ENCODE measurements around the gene PLXDC1. TPM values are rescaled to one million over a fixed set of nuclear protein-coding genes. Genes with fewer than 3 reads are reported as not detected.

The PLXDC1 gene
- polyA plus RNA-seq, 10 donors: 4.0 to 14.0 (median 8.5) TPM

- DNase-seq: peak in 1 of 3 donors; percentile 21
These were observed 135.0 kb downstream of the PLXDC1 start for GRCh38 chr17:39016193-39017153.

GRCh38 chr17:39015546-39015935, 135.9 kb downstream of the PLXDC1 start:
- no peak for DNase-seq

GRCh38 chr17:39014795-39015545, 136.5 kb downstream of the PLXDC1 start:
- DNase-seq: no peak

- DNase-seq: peak in 1 of 3 donors; percentile 23
These were observed 137.2 kb downstream of the PLXDC1 start for GRCh38 chr17:39014044-39014794.

Other genes with a start within 250 kb of the PLXDC1 start
- under 1 TPM in 1 of 10 donors, not detected in 9; 0.12 TPM for gene FBXO47, start 184.2 kb downstream of the PLXDC1 start, polyA plus RNA-seq (ENCODE audit: insufficient read length in 10 of 10)
- gene ARL5C, start 14.5 kb upstream of the PLXDC1 start, polyA plus RNA-seq (ENCODE audit: insufficient read length in 10 of 10): under 1 TPM in 6 of 10 donors, not detected in 4; 0.24 to 0.42 (median 0.33) TPM
- gene CACNB1, start 46.0 kb upstream of the PLXDC1 start, polyA plus RNA-seq (ENCODE audit: insufficient read length in 10 of 10): 100 to 1,000 TPM in 9 of 10 donors, 10 to 100 TPM in 1; 85.0 to 201 (median 186) TPM
- 1,000 to 10,000 TPM; 2,263 to 2,766 (median 2,554) TPM for gene RPL19, start 48.6 kb upstream of the PLXDC1 start, polyA plus RNA-seq (ENCODE audit: insufficient read length in 10 of 10)
- gene STAC2, start 74.3 kb upstream of the PLXDC1 start, polyA plus RNA-seq (ENCODE audit: insufficient read length in 10 of 10): under 1 TPM; 0.13 to 0.96 (median 0.30) TPM
- gene FBXL20, start 250.0 kb upstream of the PLXDC1 start, polyA plus RNA-seq (ENCODE audit: insufficient read length in 10 of 10): 1 to 10 TPM; 5.1 to 8.1 (median 6.6) TPM

Data from muscle of back (tissue), 11 donors.